Cortex of kidney (tissue), 1 donor: ENCODE measurements around the gene DNAL1.
"Not testable (repeated sequence)": the region's sequence is repeated elsewhere in the genome, so short reads cannot be mapped to it uniquely, and the experiment has no call there.

ENCODE experiments used
- DNase-seq: peaks from one replicate; lab custom pipeline; 2025; lab: John Stamatoyannopoulos, UW

DNAL1 gene

GRCh38 chr14:73644531-73645247 is at the start of gene DNAL1:
TSS of gene DNAL1 (plus strand) at chr14:73644986. CDS start at chr14:73645040, 54 bp downstream.
- peak; percentile 42 for DNase-seq

- no peak for DNase-seq
Observed at GRCh38 chr14:73599499-73599898, 45.3 kb upstream of the DNAL1 start.

- DNase-seq: no peak
Observed at GRCh38 chr14:73602994-73603393, 41.8 kb upstream of the DNAL1 start.

- no peak for DNase-seq
Observed at GRCh38 chr14:73606271-73606670, 38.5 kb upstream of the DNAL1 start.

GRCh38 chr14:73607241-73607640 is 37.5 kb upstream of the DNAL1 start:
- no peak for DNase-seq

- DNase-seq: no peak
Observed at GRCh38 chr14:73610687-73611086, 34.1 kb upstream of the DNAL1 start.

GRCh38 chr14:73612339-73613045 is 32.3 kb upstream of the DNAL1 start, which contains the start of gene ACOT6:
TSS of gene ACOT6 (plus strand) at chr14:73612517. CDS start at chr14:73612572, 55 bp downstream.
- DNase-seq: no peak

- DNase-seq: no peak
Observed at GRCh38 chr14:73613046-73613383, 31.8 kb upstream of the DNAL1 start.

- DNase-seq: no peak
Observed at GRCh38 chr14:73613419-73613963, 31.3 kb upstream of the DNAL1 start.

GRCh38 chr14:73616831-73617230 is 28.0 kb upstream of the DNAL1 start:
- no peak for DNase-seq

- no peak for DNase-seq
Observed at GRCh38 chr14:73619524-73619923, 25.3 kb upstream of the DNAL1 start.

- DNase-seq: no peak
Observed at GRCh38 chr14:73620268-73620667, 24.5 kb upstream of the DNAL1 start.

- no peak for DNase-seq
Observed at GRCh38 chr14:73623504-73624054, 21.2 kb upstream of the DNAL1 start.

- no peak for DNase-seq
Observed at GRCh38 chr14:73625706-73626105, 19.1 kb upstream of the DNAL1 start.

- no peak for DNase-seq
Observed at GRCh38 chr14:73627151-73627558, 17.6 kb upstream of the DNAL1 start.

- no peak for DNase-seq
Observed at GRCh38 chr14:73630009-73630780, 14.6 kb upstream of the DNAL1 start.

GRCh38 chr14:73633116-73634010 is 11.4 kb upstream of the DNAL1 start:
- DNase-seq: no peak

GRCh38 chr14:73634011-73634833 is 10.6 kb upstream of the DNAL1 start:
- no peak for DNase-seq

- DNase-seq: not testable (repeated sequence)
Observed at GRCh38 chr14:73636355-73636754, 8.4 kb upstream of the DNAL1 start.

GRCh38 chr14:73637830-73638229 is 7.0 kb upstream of the DNAL1 start:
- no peak for DNase-seq
